DMS53 treated with DMSO at 0.1 percent for 48 hours (cell line): Measurements from ENCODE around the gene HDGFL2.

ENCODE experiments used
- DNase-seq: peaks from one replicate; lab custom pipeline; 2025; ENCODE audit not compliant: unreplicated experiment; lab: John Stamatoyannopoulos, UW

The HDGFL2 gene

GRCh38 chr19:4550479-4551050, 78.5 kb downstream of the HDGFL2 start:
- no peak for DNase-seq
